GM21786 (cell line): Measurements from ENCODE around the gene CPEB3.
"Not testable (repeated sequence)": the region's sequence is repeated elsewhere in the genome, so short reads cannot be mapped to it uniquely, and the experiment has no call there.

Source experiments
- ATAC-seq: cut with Tn5 transposase; IDR thresholded peaks from one replicate; pipeline ENCODE4 v1.9.1; 2021; ENCODE audit not compliant: unreplicated experiment

The CPEB3 gene

DNA sequence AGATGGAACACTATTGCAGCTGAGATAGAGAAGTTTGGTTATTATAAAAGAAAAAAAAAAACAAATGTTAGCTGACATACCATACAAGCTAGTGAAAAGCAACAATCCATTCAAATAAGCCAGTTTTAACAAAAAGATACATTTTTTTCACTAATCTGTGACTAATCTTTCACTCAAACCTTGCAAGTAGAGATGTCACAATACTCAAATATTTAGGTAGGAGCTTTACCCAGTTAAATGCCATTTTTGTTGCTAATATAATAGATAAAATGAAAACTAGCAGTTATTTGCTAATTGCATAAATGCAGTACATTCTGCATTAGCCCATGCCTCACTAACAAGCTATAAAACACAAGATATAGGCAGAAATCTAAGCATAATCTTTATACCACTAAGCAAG, 243.7 kb downstream of the CPEB3 start:
- ATAC-seq, result no peak

- ATAC-seq, result no peak
These were observed 245.2 kb downstream of the CPEB3 start for GRCh38 chr10:92045641-92046106.

GRCh38 chr10:92042541-92042940, 248.3 kb downstream of the CPEB3 start:
- no peak for ATAC-seq

DNA sequence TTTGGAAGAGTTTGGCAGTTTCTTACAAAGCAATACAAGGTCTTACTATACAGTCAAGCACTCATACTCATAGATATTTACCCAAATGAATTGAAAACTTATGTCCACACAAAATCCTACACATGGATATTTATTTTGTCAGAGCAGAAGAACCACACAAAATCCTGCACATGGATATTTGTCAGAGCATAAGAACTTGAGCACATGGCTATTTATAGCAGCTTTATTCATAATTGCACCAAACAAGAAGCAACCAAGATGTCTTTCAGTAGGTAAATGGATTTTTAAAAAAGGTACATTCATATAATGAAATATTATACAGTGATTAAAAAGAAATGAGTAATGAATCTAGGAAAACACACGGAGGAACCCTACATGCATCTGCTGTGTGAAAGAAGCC, 251.9 kb downstream of the CPEB3 start:
- no peak for ATAC-seq

GRCh38 chr10:92033070-92033469, 257.8 kb downstream of the CPEB3 start:
- not testable (repeated sequence) for ATAC-seq

GRCh38 chr10:92031580-92031979, 259.3 kb downstream of the CPEB3 start:
- no peak for ATAC-seq

DNA sequence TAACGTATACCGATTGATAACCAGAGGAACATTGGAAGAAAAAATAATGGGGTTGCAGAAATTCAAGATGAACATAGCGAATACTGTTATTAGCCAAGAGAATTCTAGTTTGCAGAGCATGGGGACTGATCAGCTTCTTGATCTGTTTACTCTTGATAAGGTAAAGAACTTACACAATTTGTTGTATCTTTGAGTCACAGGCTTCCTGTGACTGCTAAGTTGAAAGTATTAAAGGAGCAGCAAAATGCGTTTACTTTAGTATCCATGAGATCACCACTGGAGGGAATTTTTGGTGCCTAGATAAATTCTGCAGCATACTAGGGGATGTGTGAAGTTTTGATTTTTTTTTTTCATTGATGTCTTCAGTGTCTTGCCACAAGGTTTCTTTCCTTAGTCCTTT, 263.7 kb downstream of the CPEB3 start:
- no peak for ATAC-seq

- ATAC-seq, result not testable (repeated sequence)
These were observed 265.5 kb downstream of the CPEB3 start for GRCh38 chr10:92025340-92025739.

- ATAC-seq, result no peak
These were observed 266.2 kb downstream of the CPEB3 start for GRCh38 chr10:92024700-92025099.

GRCh38 chr10:92014620-92015019, 276.3 kb downstream of the CPEB3 start:
- no peak for ATAC-seq

- no peak for ATAC-seq
These were observed 279.2 kb downstream of the CPEB3 start for GRCh38 chr10:92011560-92012214.

GRCh38 chr10:92010047-92010735, 280.7 kb downstream of the CPEB3 start:
- no peak for ATAC-seq

- no peak for ATAC-seq
These were observed 281.4 kb downstream of the CPEB3 start for GRCh38 chr10:92009445-92009844.

GRCh38 chr10:92005978-92006377, 284.9 kb downstream of the CPEB3 start:
- no peak for ATAC-seq

DNA sequence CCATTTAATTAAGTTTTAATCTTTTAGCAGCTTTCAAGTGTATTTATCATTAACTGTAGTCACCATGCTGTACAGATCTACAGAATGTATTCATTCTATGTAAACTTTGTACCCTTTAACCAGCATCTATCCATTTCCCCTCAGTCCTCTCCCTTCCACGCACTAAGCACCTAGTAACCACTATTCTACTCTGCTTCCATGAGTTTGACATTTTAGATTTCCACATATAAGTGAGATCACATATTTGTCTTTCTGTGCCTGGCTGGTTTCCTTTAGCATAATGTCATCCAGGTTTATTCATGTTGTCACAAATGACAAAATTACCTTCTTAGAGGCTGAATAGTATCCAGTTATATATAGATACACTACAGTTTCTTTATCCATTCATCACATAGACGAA, 287.6 kb downstream of the CPEB3 start:
- ATAC-seq, result no peak

DNA sequence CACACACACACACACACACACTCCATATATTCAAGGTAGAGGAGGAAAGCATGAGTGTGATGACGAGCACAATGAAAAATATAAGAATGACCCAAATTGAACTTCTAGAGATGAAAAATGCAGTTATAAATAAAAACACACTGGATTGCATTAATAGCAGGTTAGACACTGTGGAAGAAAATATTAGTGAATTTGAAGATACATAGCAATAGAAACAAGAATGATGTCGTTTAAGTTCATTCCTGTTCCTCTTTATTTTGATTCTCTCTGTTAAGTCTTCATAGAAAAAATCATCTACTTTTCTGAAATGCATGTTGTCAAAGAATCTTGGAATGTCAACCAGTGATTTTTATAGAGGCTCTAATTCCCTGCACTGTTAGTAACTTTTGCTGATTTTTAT, 288.9 kb downstream of the CPEB3 start:
- ATAC-seq, result no peak

DNA sequence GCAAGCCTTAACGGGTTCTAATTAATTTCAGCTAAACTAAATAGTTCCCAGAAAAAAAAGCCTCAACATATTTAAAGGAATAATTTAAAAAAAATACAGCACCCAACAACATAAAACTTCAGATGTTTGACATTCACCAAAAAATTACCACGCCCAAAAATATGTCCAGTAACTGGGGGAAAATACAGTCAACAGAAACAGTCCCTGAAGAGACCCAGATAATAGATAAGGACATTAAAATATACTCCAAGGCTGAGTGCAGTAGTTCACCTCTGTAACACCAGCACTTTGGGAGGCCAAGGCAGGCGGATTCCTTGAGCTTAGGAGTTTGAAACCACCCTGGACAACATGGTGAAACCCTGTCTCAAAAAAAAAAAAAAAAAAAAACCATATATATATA, 289.3 kb downstream of the CPEB3 start:
- ATAC-seq, result no peak
